Measurements from ENCODE around the gene DFFB.

- TF ChIP-seq POLR2A (IDR thresholded peaks at IDR 0.05; ENCODE audit: low read length) = no peak
- no peak for TF ChIP-seq GATA1 (IDR thresholded peaks at IDR 0.05; ENCODE audit: low read depth, low read length)
These were observed 71.8 kb downstream of the DFFB start for GRCh38 chr1:3929126-3929525.
